Mucosa of rectum (tissue), 2 donors: ENCODE data around the gene PLEKHA1.

ENCODE experiments used
- H3K27ac ChIP-seq, 2 donors: one replicate each; pipeline ENCODE4 v1.7.0; 2013; ENCODE audit warnings: inconsistent platforms in 2 of 2, low read depth in 2 of 2, low read length in 2 of 2
- H3K27me3 ChIP-seq, 2 donors: one replicate each; pipeline ENCODE4 v1.7.0; 2013; ENCODE audit warnings: low read length in 2 of 2; ENCODE audit not compliant: control insufficient read depth in 2 of 2, insufficient read depth in 2 of 2
- H3K36me3 ChIP-seq, 2 donors: one replicate each; pipeline ENCODE4 v1.7.0; 2013; ENCODE audit warnings: low read length in 2 of 2; ENCODE audit not compliant: control insufficient read depth in 2 of 2, insufficient read depth in 2 of 2
- H3K4me1 ChIP-seq, 2 donors: one replicate each; pipeline ENCODE4 v1.7.0; 2013; ENCODE audit warnings: low read length in 2 of 2, mild to moderate bottlenecking in 1 of 2; ENCODE audit not compliant: control insufficient read depth in 2 of 2, insufficient read depth in 2 of 2
- H3K4me3 ChIP-seq, 2 donors: one replicate each; pipeline ENCODE4 v1.7.0; 2013; ENCODE audit warnings: low read length in 2 of 2
- H3K9ac ChIP-seq, 2 donors: one replicate each; pipeline ENCODE4 v1.7.0; 2013; ENCODE audit warnings: low read length in 2 of 2, low read depth in 1 of 2, mild to moderate bottlenecking in 1 of 2
- H3K9me3 ChIP-seq, 2 donors: one replicate each; pipeline ENCODE4 v1.7.0; 2013; ENCODE audit warnings: low read length in 2 of 2; ENCODE audit not compliant: control insufficient read depth in 2 of 2
- donor health status: healthy.
- donor health status: Normal muscosa, but diverticular disease.

The PLEKHA1 gene

GRCh38 chr10:122445469-122445868, 71.0 kb downstream of the PLEKHA1 start:
- H3K9ac ChIP-seq, result no peak overlapping the region
- H3K4me3 ChIP-seq, result no peak overlapping the region
- H3K9me3 ChIP-seq, result no peaks in the 10 kb centered on the region
- no peaks in the 10 kb centered on the region for H3K27me3 ChIP-seq
- H3K36me3 ChIP-seq, result no peaks in the 10 kb centered on the region
- no peak overlapping the region for H3K27ac ChIP-seq
- no peaks in the 10 kb centered on the region for H3K4me1 ChIP-seq

GRCh38 chr10:122445904-122446303, 71.4 kb downstream of the PLEKHA1 start:
- Histone ChIP-seq H3K4me1 (no peaks in the 10 kb centered on the region), H3K9me3 (no peaks in the 10 kb centered on the region), H3K4me3 (no peak overlapping the region), H3K9ac (no peak overlapping the region), H3K27ac (no peak overlapping the region), H3K36me3 (no peaks in the 10 kb centered on the region), H3K27me3 (no peaks in the 10 kb centered on the region)

- H3K36me3 ChIP-seq, result no peaks in the 10 kb centered on the region
- H3K4me3 ChIP-seq, result no peak overlapping the region
- H3K9me3 ChIP-seq, result no peaks in the 10 kb centered on the region
- H3K27me3 ChIP-seq, result no peaks in the 10 kb centered on the region
- H3K4me1 ChIP-seq, result no peaks in the 10 kb centered on the region
- no peak overlapping the region for H3K9ac ChIP-seq
- H3K27ac ChIP-seq, result no peak overlapping the region
Observed at GRCh38 chr10:122446668-122447423, 72.3 kb downstream of the PLEKHA1 start.

GRCh38 chr10:122448600-122448999, 74.1 kb downstream of the PLEKHA1 start:
- Histone ChIP-seq H3K9me3 (no peaks in the 10 kb centered on the region), H3K4me3 (no peak overlapping the region), H3K4me1 (no peaks in the 10 kb centered on the region), H3K27ac (no peak overlapping the region), H3K27me3 (no peaks in the 10 kb centered on the region), H3K36me3 (no peaks in the 10 kb centered on the region), H3K9ac (no peak overlapping the region)

GRCh38 chr10:122449153-122449552, 74.6 kb downstream of the PLEKHA1 start:
- no peaks in the 10 kb centered on the region for H3K9me3 ChIP-seq
- H3K27ac ChIP-seq, result no peak overlapping the region
- H3K4me3 ChIP-seq, result no peak overlapping the region
- H3K4me1 ChIP-seq, result no peaks in the 10 kb centered on the region
- H3K9ac ChIP-seq, result no peak overlapping the region
- no peaks in the 10 kb centered on the region for H3K36me3 ChIP-seq
- H3K27me3 ChIP-seq, result no peaks in the 10 kb centered on the region

GRCh38 chr10:122450353-122450990, 76.0 kb downstream of the PLEKHA1 start:
- Histone ChIP-seq H3K27ac (no peak overlapping the region), H3K4me3 (no peak overlapping the region), H3K9ac (no peak overlapping the region), H3K4me1 (no peaks in the 10 kb centered on the region), H3K27me3 (no peaks in the 10 kb centered on the region), H3K36me3 (no peaks in the 10 kb centered on the region), H3K9me3 (no peaks in the 10 kb centered on the region)

- H3K36me3 ChIP-seq, result no peaks in the 10 kb centered on the region
- no peaks in the 10 kb centered on the region for H3K4me1 ChIP-seq
- no peak overlapping the region for H3K27ac ChIP-seq
- peaks cover 6 to 9% of the 10 kb centered on the region in 2 donors for H3K27me3 ChIP-seq
- no peak overlapping the region for H3K4me3 ChIP-seq
- H3K9ac ChIP-seq, result no peak overlapping the region
- H3K9me3 ChIP-seq, result no peaks in the 10 kb centered on the region
Observed at GRCh38 chr10:122454071-122454470, 79.6 kb downstream of the PLEKHA1 start.

- Histone ChIP-seq H3K36me3 (no peaks in the 10 kb centered on the region), H3K27me3 (peaks cover 12 to 14% of the 10 kb centered on the region in 2 donors), H3K27ac (no peak within 1 kb of the TSS), H3K9me3 (no peaks in the 10 kb centered on the region), H3K9ac (no peak within 1 kb of the TSS), H3K4me1 (no peaks in the 10 kb centered on the region), H3K4me3 (no peak within 1 kb of the TSS)
Observed at GRCh38 chr10:122454603-122455080, 80.1 kb downstream of the PLEKHA1 start, which contains the start of gene ARMS2. ARMS2 (plus strand) TSS chr10:122454653; CDS start chr10:122454728, 75 bp downstream.

GRCh38 chr10:122455376-122456079, 81.0 kb downstream of the PLEKHA1 start:
- Histone ChIP-seq H3K27ac (no peak overlapping the region), H3K27me3 (peaks cover 19 to 21% of the 10 kb centered on the region in 2 donors), H3K4me3 (no peak overlapping the region), H3K9me3 (no peaks in the 10 kb centered on the region), H3K36me3 (no peaks in the 10 kb centered on the region), H3K4me1 (peaks cover 2% of the 10 kb centered on the region in 2 donors), H3K9ac (no peak overlapping the region)

- no peak overlapping the region for H3K27ac ChIP-seq
Observed at GRCh38 chr10:122457934-122458333, 83.4 kb downstream of the PLEKHA1 start.

More at GRCh38 chr10:122457934-122458333, 83.4 kb downstream of the PLEKHA1 start:
- Histone ChIP-seq H3K4me3 (no peak overlapping the region), H3K36me3 (no peaks in the 10 kb centered on the region), H3K27me3 (peaks cover 24 to 31% of the 10 kb centered on the region in 2 donors), H3K9me3 (no peaks in the 10 kb centered on the region), H3K9ac (no peak overlapping the region), H3K4me1 (peaks cover 9 to 11% of the 10 kb centered on the region in 2 donors)
